CD4-positive, alpha-beta T cell treated with Interleukin-10 for 1 hour (primary cell): Measurements from ENCODE around the gene UBE4B.
A peak's percentile ranks its signal among the peaks of the same experiment; 100 is the strongest.
"Not testable (repeated sequence)": the region's sequence is repeated elsewhere in the genome, so short reads cannot be mapped to it uniquely, and the experiment has no call there.

ENCODE experiments used
- DNase-seq: peaks from one replicate; pipeline ENCODE4 v3.0.0-alpha.2; 2020

UBE4B gene

GRCh38 chr1:10074059-10074851 is 41.5 kb downstream of the UBE4B start:
- peak; percentile 14 for DNase-seq

GRCh38 chr1:10074852-10075730 is 42.3 kb downstream of the UBE4B start:
- no peak for DNase-seq

GRCh38 chr1:10075732-10076131 is 43.0 kb downstream of the UBE4B start:
- DNase-seq = no peak

DNA sequence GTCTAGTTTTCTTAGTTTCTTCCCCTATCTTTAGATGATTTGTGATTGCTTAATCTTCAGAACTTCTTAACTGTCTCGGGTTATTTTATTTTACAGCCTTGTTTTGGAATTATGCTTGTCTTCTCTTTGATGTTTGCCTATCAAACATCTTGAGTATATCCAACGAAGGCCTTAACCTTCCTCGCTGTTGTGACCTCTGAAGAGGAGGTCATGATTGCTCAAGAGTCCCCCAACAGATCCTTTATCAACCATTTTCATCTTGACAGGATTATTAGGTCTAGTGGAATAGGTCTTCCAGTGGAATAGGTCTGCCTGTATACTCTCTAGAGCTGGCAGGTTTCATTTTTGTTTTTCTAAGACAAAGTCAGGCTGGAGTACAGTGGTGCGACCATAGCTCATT is 45.7 kb downstream of the UBE4B start:
- DNase-seq = no peak

DNA sequence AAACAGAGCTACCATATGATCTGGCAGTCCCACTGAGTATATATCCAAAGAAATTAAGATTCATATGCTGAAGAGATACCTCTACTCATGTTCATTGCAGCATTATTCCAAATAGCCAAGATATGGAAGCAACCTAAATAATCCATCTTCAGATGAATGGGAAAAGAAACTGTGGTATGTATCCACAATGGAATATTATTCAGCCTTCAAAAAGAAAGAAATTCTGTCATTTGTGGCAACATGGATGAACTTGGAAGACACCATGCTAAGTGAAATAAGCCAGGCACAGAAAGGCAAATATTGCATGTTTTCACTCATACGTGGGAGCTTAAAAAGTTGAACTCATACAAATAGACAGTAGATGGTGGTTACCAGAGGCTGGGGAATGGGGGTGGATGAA is 47.8 kb downstream of the UBE4B start:
- no peak for DNase-seq

GRCh38 chr1:10082785-10083479 is 50.2 kb downstream of the UBE4B start:
- DNase-seq = no peak

- no peak for DNase-seq
Observed at GRCh38 chr1:10084045-10084444, 51.3 kb downstream of the UBE4B start.

GRCh38 chr1:10085076-10085475 is 52.3 kb downstream of the UBE4B start:
- no peak for DNase-seq

- DNase-seq = no peak
Observed at GRCh38 chr1:10087210-10087609, 54.5 kb downstream of the UBE4B start.

GRCh38 chr1:10101929-10102328 is 69.2 kb downstream of the UBE4B start:
- no peak for DNase-seq

DNA sequence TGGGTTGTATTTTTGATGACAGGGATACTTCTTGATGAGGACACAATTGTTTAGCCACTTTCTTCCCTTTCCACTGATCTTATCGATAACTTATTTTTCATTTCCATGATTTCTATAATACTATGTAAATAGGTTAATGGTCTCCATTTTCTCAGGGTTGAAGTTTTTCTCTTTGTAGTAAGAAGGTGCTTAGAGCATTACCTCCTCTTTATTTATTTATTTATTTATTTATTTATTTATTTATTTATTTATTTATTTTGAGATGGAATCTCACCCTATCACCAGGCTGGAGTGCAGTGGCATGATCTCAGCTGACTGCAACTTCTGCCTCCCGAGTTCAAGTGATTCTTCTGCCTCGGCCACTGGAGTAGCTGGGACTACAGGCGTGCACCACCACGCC is 70.4 kb downstream of the UBE4B start:
- DNase-seq = no peak

GRCh38 chr1:10104834-10105233 is 72.1 kb downstream of the UBE4B start:
- no peak for DNase-seq

- DNase-seq = no peak
Observed at GRCh38 chr1:10105484-10105883, 72.7 kb downstream of the UBE4B start.

GRCh38 chr1:10106241-10106640 is 73.5 kb downstream of the UBE4B start:
- DNase-seq = no peak

DNA sequence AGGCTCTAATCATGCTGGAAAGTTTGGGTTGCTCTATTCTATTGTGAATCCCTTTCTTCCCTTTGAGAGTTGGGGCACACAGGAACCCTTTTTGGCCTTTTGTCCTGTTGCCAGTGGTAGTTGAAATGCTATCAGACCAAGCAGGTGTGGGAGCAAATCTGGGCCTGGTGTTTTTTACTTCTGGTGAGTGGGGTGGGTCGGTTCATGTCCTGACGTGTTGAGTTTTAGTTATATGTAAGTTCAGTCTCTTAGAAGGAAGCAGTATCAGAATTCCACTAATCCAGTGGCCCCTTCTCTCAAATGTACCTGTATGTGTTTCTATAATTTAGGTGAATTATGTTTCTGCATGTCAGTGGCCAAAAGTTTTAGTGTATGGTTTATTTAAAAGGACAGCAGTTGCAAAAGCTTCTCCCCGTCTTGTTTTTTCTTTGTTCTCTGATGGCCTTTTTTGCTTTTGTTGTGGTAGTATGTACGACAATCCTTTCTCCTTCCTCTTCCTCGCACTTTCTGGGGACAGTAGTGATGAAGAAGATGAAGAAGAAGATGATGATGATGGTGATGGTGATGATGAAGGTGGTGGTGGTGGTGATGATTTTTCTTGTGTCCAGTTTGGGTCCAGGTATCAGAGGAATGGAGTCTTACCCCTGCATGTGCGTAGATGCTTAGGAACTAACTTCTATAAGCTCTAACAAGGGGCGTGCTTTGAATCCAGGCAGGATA is 74.2 kb downstream of the UBE4B start:
- no peak for DNase-seq

- DNase-seq = not testable (repeated sequence)
Observed at GRCh38 chr1:10107476-10107847, 74.7 kb downstream of the UBE4B start.

DNA sequence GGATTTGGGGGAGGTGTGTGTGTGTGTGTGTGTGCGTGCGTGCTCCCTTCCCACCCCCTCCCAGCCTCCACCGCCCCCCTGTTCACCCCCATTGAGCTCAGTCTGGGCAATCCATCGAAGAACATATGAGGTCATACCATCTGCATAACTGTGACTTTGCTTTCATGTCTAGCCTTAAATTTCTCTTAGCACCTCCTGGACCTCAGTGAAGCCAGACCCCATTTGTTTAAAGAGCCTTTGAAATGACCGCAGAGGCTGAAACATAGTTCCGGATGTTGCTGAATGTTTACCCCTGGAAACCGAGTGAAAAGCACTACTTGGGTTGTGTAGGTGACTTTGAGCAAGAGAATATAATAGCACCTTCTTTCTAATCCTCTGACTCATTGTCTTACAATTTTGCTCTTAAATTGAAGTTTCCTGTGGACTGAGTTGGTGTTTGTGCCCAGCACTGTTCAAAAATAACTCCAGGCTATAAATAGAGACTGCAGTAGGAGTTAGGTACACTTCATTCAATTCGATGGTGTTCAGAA is 75.4 kb downstream of the UBE4B start:
- no peak for DNase-seq

DNA sequence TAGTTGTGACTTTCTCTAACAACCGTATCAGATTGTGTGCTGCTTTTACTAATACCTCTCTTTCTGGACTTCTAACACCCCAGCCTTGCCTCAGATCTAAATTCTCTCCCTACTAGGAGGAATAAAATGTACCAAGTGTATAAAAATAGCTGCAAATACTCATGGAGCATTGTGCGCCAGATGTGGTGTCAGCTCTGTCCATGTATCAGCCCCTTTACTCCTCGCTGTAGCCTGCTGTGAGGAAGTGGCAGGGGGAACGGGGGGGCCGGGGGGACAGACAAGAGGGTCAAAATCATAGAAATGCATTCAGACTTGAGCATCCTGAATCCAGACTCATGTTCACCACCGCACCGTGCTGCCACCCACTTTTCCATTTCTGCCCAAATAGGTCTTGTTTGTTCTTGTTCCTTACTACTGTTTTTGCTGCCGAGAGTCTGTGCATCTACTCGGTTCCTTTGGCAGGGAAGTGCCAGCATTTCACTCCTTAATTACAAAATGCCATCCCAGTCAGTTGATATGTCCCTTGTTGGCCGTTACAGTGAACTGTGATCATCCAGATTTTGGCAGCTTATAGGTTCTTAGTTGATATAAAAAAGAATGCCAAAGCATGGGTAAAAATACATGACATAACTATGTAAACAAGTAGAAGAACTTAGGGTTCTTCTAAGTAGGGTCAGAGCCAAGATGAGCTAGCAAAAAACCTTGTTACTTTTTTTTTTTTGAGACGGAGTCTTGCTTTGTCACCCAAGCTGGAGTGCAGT is 76.4 kb downstream of the UBE4B start:
- no peak for DNase-seq

DNA sequence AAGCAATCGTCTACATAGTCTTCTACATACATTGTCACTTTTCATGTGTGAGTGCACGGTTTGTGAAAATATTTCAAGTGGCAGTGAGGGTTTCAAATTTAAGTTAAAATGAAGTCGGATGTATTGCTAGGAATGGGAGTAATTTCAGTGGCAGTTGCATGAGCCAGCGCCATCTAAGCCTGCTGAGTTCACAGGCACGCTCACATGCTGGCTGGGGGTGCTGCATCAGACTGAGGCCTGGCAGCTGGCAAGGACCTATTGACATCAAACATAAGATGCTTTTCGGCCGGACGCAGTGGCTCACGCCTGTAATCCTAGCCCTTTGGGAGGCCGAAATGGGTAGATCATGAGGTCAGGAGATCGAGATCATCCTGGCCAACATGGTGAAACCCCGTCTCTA is 80.7 kb downstream of the UBE4B start:
- DNase-seq = no peak

- DNase-seq = no peak
Observed at GRCh38 chr1:10114746-10115145, 82.0 kb downstream of the UBE4B start.

DNA sequence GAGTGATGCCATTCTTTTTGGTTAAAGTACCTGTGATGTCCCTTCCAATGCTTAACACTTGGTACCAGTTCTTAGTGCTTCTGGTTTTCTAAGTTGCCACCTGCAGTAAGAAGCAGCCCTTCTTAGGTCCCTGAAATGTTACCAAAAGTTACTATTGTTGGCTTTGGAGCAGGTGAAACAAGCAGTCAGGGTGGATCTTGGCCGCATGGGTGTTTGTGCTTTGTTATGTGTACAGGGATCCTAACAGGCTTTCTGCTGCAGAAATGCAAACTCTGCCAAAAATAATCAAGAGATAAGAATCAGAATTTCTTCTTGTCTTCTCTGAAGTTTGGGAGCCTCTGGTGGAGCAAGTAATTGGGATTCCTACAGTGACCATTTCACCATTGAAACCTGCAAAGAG is 84.4 kb downstream of the UBE4B start:
- DNase-seq = no peak

GRCh38 chr1:10117865-10118264 is 85.1 kb downstream of the UBE4B start:
- DNase-seq = no peak
